ENCODE data around the gene CMTM2.
"Not testable (repeated sequence)": the region's sequence is repeated elsewhere in the genome, so short reads cannot be mapped to it uniquely, and the experiment has no call there.

The CMTM2 gene

GRCh38 chr16:66553223-66553622 is 26.0 kb upstream of the CMTM2 start:
- DNase-seq = no peak

- DNase-seq = no peak
Measured at GRCh38 chr16:66554021-66554420, 25.2 kb upstream of the CMTM2 start.

- DNase-seq = no peak
Measured at GRCh38 chr16:66554495-66554894, 24.8 kb upstream of the CMTM2 start.

- no peak for DNase-seq
Measured at GRCh38 chr16:66560107-66560506, 19.2 kb upstream of the CMTM2 start.

GRCh38 chr16:66561381-66562080 is 17.7 kb upstream of the CMTM2 start:
- DNase-seq = no peak

GRCh38 chr16:66562409-66562808 is 16.9 kb upstream of the CMTM2 start:
- DNase-seq = no peak

GRCh38 chr16:66562986-66563385 is 16.3 kb upstream of the CMTM2 start:
- DNase-seq = no peak

- no peak for DNase-seq
Measured at GRCh38 chr16:66563574-66564334, 15.5 kb upstream of the CMTM2 start.

GRCh38 chr16:66566051-66566901 is 13.0 kb upstream of the CMTM2 start, which contains the start of gene CMTM1:
TSS of gene CMTM1 (plus strand) at chr16:66566439. CDS start at chr16:66566514, 75 bp downstream.
- no peak for DNase-seq

- DNase-seq = not testable (repeated sequence)
Measured at GRCh38 chr16:66567270-66567669, 12.0 kb upstream of the CMTM2 start.

- DNase-seq = no peak
Measured at GRCh38 chr16:66568355-66568754, 10.9 kb upstream of the CMTM2 start.

- DNase-seq = no peak
Measured at GRCh38 chr16:66569131-66569530, 10.1 kb upstream of the CMTM2 start.

GRCh38 chr16:66569827-66570405 is 9.3 kb upstream of the CMTM2 start:
- DNase-seq = no peak

GRCh38 chr16:66572356-66572755 is 6.9 kb upstream of the CMTM2 start:
- DNase-seq = no peak

GRCh38 chr16:66574081-66574480 is 5.2 kb upstream of the CMTM2 start:
- DNase-seq = no peak

GRCh38 chr16:66574531-66574930 is 4.7 kb upstream of the CMTM2 start:
- DNase-seq = no peak

- no peak for DNase-seq
Measured at GRCh38 chr16:66575060-66575459, 4.2 kb upstream of the CMTM2 start.

- DNase-seq = no peak
Measured at GRCh38 chr16:66576296-66576695, 3.0 kb upstream of the CMTM2 start.

GRCh38 chr16:66580605-66581209 is 1.4 kb downstream of the CMTM2 start:
- DNase-seq = no peak

- no peak for DNase-seq
Measured at GRCh38 chr16:66581246-66581952, 2.1 kb downstream of the CMTM2 start.

GRCh38 chr16:66585481-66586239 is 6.4 kb downstream of the CMTM2 start:
- no peak for DNase-seq
